Thymus (tissue), 14 donors: ENCODE data around the gene TXNL4A. TPM values are rescaled to one million over a fixed set of nuclear protein-coding genes. Genes with fewer than 3 reads are reported as not detected.

Experiments used
- DNase-seq, 9 donors: peaks; one replicate each; pipeline ENCODE4 v3.0.0-alpha.2; 2013; ENCODE audit warnings: low spot score in 9 of 9, low read depth in 6 of 9, missing footprints in 1 of 9
- H3K27ac ChIP-seq, 2 donors: one replicate each; pipeline ENCODE4 v1.5.1; 2013; ENCODE audit warnings: control low read depth in 1 of 2, low read depth in 1 of 2, low read length in 1 of 2, mild to moderate bottlenecking in 1 of 2, moderate library complexity in 1 of 2
- H3K27me3 ChIP-seq, 2 donors: one replicate each; pipeline ENCODE4 v1.5.1; 2013; ENCODE audit warnings: low read length in 1 of 2; ENCODE audit not compliant: control insufficient read depth in 2 of 2, insufficient read depth in 1 of 2
- H3K36me3 ChIP-seq, 2 donors: one replicate each; pipeline ENCODE4 v1.5.1; 2013; ENCODE audit warnings: low read length in 1 of 2, mild to moderate bottlenecking in 1 of 2, moderate library complexity in 1 of 2; ENCODE audit not compliant: control insufficient read depth in 2 of 2, insufficient read depth in 2 of 2
- H3K4me1 ChIP-seq, 2 donors: one replicate each; pipeline ENCODE4 v1.5.1; 2013; ENCODE audit warnings: low read length in 2 of 2; ENCODE audit not compliant: control insufficient read depth in 2 of 2, insufficient read depth in 2 of 2
- H3K4me3 ChIP-seq, 2 donors: one replicate each; pipeline ENCODE4 v1.5.1; 2013; ENCODE audit warnings: low read length in 2 of 2, control low read depth in 1 of 2, mild to moderate bottlenecking in 1 of 2
- H3K9me3 ChIP-seq, 2 donors: one replicate each; pipeline ENCODE4 v1.5.1; 2013; ENCODE audit warnings: low read length in 1 of 2, mild to moderate bottlenecking in 1 of 2; ENCODE audit not compliant: control insufficient read depth in 2 of 2, insufficient read depth in 1 of 2
- WGBS: extraction: QIAGEN DNeasy Blood & Tissue Kit; methylation state at CpG from one replicate; pipeline ENCODE4 v1.1.7; 2013; 5-methylcytosine and 5-hydroxymethylcytosine counted together
- long read RNA-seq, 10 donors: transcript quantifications; one replicate each; lab custom pipeline, GENCODE V29; 2026
- polyA plus RNA-seq: library from polyadenylated mRNA; stranded (reverse); fragments of 200-250 nt; gene quantifications from one replicate; pipeline ENCODE4 v1.2.3, GENCODE V29; 2013
- total RNA-seq: library from RNA; stranded (reverse); fragments of 120-200 nt; gene quantifications from one replicate; pipeline ENCODE4 v1.2.4, GENCODE V29; 2013
- donor health status: healthy.

TXNL4A gene, protein sequence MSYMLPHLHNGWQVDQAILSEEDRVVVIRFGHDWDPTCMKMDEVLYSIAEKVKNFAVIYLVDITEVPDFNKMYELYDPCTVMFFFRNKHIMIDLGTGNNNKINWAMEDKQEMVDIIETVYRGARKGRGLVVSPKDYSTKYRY
- 120 TPM for total RNA-seq
- 99.0 TPM for polyA plus RNA-seq
- long read RNA-seq, donor 1, transcript TXNL4A-201 (3 exons, 3,504 nt), result major isoform, 10 of 11 reads
- long read RNA-seq, donor 1, partial matches to known transcripts, result 0 of 11 reads
- long read RNA-seq, donor 1, other reads (novel, unspliced or antisense), result 0 of 11 reads
- long read RNA-seq, donor 2, transcript TXNL4A-201 (3 exons, 3,504 nt), result major isoform, 130 of 147 reads
- long read RNA-seq, donor 2, transcript TXNL4A-208 (2 exons, 752 nt), result minor isoform, 7 of 147 reads
- long read RNA-seq, donor 2, transcript TXNL4A-203 (3 exons, 1,185 nt), result minor isoform, 5 of 147 reads
- long read RNA-seq, donor 2, partial matches to known transcripts, result 0 of 147 reads
- long read RNA-seq, donor 2, other reads (novel, unspliced or antisense), result 0 of 147 reads
- long read RNA-seq, donor 3, transcript TXNL4A-201 (3 exons, 3,504 nt), result major isoform, 123 of 136 reads
- long read RNA-seq, donor 3, partial matches to known transcripts, result 0 of 136 reads
- long read RNA-seq, donor 3, other reads (novel, unspliced or antisense), result 6 of 136 reads
- long read RNA-seq, donor 4, transcript TXNL4A-201 (3 exons, 3,504 nt), result major isoform, 36 of 43 reads
- long read RNA-seq, donor 4, partial matches to known transcripts, result 0 of 43 reads
- long read RNA-seq, donor 4, other reads (novel, unspliced or antisense), result 6 of 43 reads
- long read RNA-seq, donor 5, transcript TXNL4A-201 (3 exons, 3,504 nt), result major isoform, 102 of 126 reads
- long read RNA-seq, donor 5, transcript TXNL4A-203 (3 exons, 1,185 nt), result minor isoform, 6 of 126 reads
- long read RNA-seq, donor 5, transcript TXNL4A-208 (2 exons, 752 nt), result minor isoform, 9 of 126 reads
- long read RNA-seq, donor 5, partial matches to known transcripts, result 0 of 126 reads
- long read RNA-seq, donor 5, other reads (novel, unspliced or antisense), result 5 of 126 reads
- long read RNA-seq, donor 6, transcript TXNL4A-201 (3 exons, 3,504 nt), result major isoform, 47 of 52 reads
- long read RNA-seq, donor 6, partial matches to known transcripts, result 0 of 52 reads
- long read RNA-seq, donor 6, other reads (novel, unspliced or antisense), result 0 of 52 reads
- long read RNA-seq, donor 7, transcript TXNL4A-201 (3 exons, 3,504 nt), result major isoform, 50 of 65 reads
- long read RNA-seq, donor 7, transcript TXNL4A-208 (2 exons, 752 nt), result minor isoform, 8 of 65 reads
- long read RNA-seq, donor 7, partial matches to known transcripts, result 0 of 65 reads
- long read RNA-seq, donor 7, other reads (novel, unspliced or antisense), result 6 of 65 reads
- long read RNA-seq, donor 8, transcript TXNL4A-201 (3 exons, 3,504 nt), result major isoform, 27 of 38 reads
- long read RNA-seq, donor 8, partial matches to known transcripts, result 7 of 38 reads
- long read RNA-seq, donor 8, other reads (novel, unspliced or antisense), result 0 of 38 reads
- long read RNA-seq, donor 9, transcript TXNL4A-208 (2 exons, 752 nt), result minor isoform, 5 of 71 reads
- long read RNA-seq, donor 9, transcript TXNL4A-201 (3 exons, 3,504 nt), result major isoform, 57 of 71 reads
- long read RNA-seq, donor 9, partial matches to known transcripts, result 0 of 71 reads
- long read RNA-seq, donor 9, other reads (novel, unspliced or antisense), result 7 of 71 reads
- long read RNA-seq, donor 10, transcript TXNL4A-201 (3 exons, 3,504 nt), result major isoform, 63 of 76 reads
- long read RNA-seq, donor 10, partial matches to known transcripts, result 0 of 76 reads
- long read RNA-seq, donor 10, other reads (novel, unspliced or antisense), result 5 of 76 reads

DNA sequence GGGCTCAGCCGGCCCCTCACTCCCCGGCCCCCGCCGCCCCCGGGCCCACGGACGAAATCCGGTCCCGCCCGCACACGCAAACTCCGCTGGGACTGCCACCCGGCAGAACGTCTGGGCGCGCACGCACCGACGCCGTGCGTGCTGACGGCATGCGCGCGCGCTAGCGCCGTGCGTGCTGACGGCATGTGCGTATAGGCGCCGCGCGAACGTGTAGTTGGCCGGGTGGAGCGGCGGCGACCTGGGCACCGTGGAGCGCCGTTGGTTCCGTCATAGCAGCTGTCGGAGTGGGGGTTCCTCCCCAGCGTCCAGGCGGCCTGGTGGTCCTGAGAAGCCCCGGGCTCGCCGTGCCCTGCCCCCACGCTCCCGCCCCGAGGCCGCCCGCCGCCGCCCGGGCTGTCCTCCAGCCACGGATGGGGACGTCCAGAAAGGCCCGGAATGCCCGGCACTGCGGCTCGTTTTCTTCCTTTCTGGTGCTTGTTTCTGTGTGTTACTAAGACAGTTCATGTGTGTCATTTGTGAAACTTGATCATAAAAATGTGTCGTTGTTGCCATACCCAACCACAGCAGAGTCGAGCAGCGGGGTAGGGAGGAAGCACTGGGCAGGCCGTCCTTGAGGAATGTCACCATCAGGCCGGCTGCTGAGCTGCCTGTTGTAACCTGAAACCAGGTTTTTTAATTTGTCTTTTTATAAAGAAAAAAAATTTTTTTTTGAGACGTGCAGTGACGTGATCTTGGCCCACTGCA lies at the start of gene TXNL4A:
Gene TXNL4A, minus strand, starts transcription at position 113 of the 744 bp plus-strand sequence. CDS start 171 bp downstream, outside the sequence.
- peak; percentile 62 to 92 (median 78) for DNase-seq
- WGBS, result under 1% methylated on average over 71 of the region's 71 CpGs

DNA sequence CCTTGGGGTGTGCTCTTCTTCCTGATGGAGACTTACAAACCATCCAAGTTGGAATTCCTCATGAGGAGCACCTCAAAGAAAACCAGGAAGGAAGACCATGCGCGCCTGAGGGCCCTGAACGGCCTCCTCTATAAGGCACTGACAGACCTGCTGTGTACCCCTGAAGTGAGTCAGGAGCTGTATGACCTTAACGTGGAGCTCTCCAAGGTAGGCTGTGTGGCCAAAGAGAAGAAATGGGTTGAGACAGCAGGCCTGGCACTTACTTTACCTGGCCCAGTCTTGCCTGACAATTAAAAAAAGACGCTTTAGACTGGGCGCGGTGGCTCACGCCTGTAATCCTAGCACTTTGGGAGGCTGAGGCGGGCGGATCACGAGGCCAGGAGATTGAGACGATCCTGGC lies 48.9 kb upstream of the TXNL4A start:
- H3K36me3 ChIP-seq, result peaks cover 5 to 8% of the 10 kb centered on the region in 2 donors
- H3K27ac ChIP-seq, result no peak overlapping the region
- H3K4me3 ChIP-seq, result no peak overlapping the region
- peaks cover 9 to 13% of the 10 kb centered on the region in 2 donors for H3K4me1 ChIP-seq
- H3K9me3 ChIP-seq, result no peaks in the 10 kb centered on the region
- no peak for DNase-seq
- 98% methylated on average over 12 of the region's 12 CpGs for WGBS
- no peaks in the 10 kb centered on the region for H3K27me3 ChIP-seq

More for the DNA sequence above, at the start of gene TXNL4A:
- H3K9me3 ChIP-seq, result no peaks in the 10 kb centered on the region
- peak within 1 kb of the TSS; percentile 88 to 91 for H3K27ac ChIP-seq
- peak within 1 kb of the TSS; percentile 74 to 90 for H3K4me3 ChIP-seq
- H3K27me3 ChIP-seq, result no peaks in the 10 kb centered on the region
- peaks cover 14% of the 10 kb centered on the region in 2 donors for H3K36me3 ChIP-seq
- peaks cover 12 to 14% of the 10 kb centered on the region in 2 donors for H3K4me1 ChIP-seq

DNA sequence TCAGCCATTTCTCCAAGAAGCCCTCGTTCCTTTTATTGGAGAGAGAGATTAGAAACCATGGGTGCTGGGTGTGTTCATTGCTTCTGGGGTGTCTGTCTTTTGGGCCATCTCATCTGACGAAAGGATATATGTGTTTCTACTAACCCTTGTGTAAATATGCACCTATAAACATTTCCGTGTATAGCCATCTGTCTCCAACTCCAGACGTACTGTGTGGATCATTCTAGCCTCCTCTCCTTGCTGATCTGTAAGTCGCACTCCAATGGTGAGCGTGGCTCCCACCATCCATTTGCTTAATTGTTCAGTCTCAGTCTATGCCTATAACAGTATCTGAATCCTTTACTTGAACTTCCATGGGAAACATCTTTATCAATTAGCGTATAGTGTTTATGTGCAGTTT lies 47.6 kb upstream of the TXNL4A start:
- Histone ChIP-seq H3K27ac (no peak overlapping the region), H3K36me3 (peaks cover 2 to 8% of the 10 kb centered on the region in 2 donors), H3K4me3 (no peak overlapping the region), H3K9me3 (no peaks in the 10 kb centered on the region), H3K27me3 (no peaks in the 10 kb centered on the region), H3K4me1 (peaks cover 9 to 13% of the 10 kb centered on the region in 2 donors)
- no peak for DNase-seq
- 98% methylated on average over 7 of the region's 7 CpGs for WGBS

DNA sequence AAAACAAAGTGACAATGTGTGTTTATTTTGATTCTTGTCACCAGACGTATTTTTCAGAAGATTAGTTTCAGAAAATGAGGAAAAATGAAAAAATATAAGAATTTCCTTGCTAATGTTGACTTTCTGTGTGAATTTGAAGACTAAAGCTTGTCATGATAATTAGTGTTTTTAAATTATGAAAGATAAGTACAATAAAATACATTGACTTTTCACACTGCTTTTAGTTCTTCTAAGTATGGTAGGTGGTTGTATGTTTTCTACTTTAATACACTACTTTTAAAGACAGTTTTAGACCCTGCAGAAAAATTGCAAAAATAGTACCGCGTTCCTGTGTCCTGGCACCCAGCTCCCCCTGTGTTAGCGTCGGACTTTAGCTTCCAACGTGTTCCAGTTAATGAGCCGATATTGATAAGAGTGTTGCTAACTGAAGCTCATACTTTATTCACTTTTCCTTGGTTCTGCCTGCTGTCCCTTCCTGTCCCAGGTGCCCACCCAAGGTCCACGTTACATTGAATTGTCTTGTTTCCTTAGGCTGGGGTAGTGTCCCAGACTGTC lies 46.6 kb upstream of the TXNL4A start:
- no peaks in the 10 kb centered on the region for H3K27me3 ChIP-seq
- H3K4me1 ChIP-seq, result peaks cover 9 to 13% of the 10 kb centered on the region in 2 donors
- DNase-seq, result no peak
- H3K27ac ChIP-seq, result no peak overlapping the region
- no peaks in the 10 kb centered on the region for H3K9me3 ChIP-seq
- 17% methylated on average over 8 of the region's 8 CpGs for WGBS
- peak overlapping the region; percentile 56 to 81 for H3K4me3 ChIP-seq
- peaks cover 2 to 8% of the 10 kb centered on the region in 2 donors for H3K36me3 ChIP-seq

DNA sequence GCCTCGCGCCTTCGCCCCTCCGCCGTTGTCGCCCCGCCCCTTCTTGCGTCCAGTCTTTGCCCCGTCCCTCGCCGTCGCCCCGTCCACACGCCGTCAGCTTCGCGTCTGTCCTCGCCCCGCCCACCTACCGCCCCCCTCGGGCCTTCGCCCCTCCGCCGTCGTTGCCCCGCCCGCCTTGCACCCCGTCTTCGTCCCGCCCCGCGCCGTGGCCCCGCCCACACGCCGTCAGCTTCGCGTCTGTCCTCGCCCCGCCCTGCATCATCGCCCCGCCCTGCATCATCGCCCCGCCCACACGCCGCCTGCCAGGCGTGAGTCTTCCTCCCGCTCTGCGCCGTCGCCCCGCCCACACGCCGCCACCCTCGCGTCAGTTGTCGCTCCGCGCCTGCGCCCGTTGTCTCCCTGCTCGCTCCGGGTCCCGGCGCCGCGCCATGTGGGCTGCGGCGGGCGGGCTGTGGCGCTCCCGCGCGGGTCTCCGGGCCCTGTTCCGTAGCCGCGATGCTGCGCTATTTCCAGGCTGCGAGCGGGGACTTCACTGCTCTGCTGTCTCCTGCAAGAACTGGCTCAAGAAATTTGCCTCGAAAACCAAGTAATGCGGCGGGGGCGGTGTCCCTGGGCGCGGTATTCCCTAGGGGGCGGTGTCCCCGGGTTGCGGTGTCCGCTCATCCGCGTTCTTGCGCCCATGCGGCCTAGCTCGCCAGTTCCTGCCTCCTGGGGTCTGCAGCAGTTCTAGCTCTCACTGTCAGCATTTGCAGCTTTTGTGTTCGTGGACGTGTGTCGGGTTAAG lies 45.9 kb upstream of the TXNL4A start, which contains the start of gene RBFA:
Gene RBFA, plus strand, starts transcription at position 367 of the 784 bp plus-strand sequence. Its CDS starts 62 bp downstream, at position 429.
- Histone ChIP-seq H3K4me3 (peak within 1 kb of the TSS; percentile 56 to 81), H3K36me3 (peaks cover 0 to 8% of the 10 kb centered on the region in 2 donors), H3K27ac (peak within 1 kb of the TSS; percentile 83 to 94), H3K9me3 (no peaks in the 10 kb centered on the region), H3K4me1 (peaks cover 9 to 13% of the 10 kb centered on the region in 2 donors), H3K27me3 (no peaks in the 10 kb centered on the region)
- DNase-seq, result peak; percentile 76 to 98 (median 95)
- WGBS, result under 1% methylated on average over 99 of the region's 99 CpGs

DNA sequence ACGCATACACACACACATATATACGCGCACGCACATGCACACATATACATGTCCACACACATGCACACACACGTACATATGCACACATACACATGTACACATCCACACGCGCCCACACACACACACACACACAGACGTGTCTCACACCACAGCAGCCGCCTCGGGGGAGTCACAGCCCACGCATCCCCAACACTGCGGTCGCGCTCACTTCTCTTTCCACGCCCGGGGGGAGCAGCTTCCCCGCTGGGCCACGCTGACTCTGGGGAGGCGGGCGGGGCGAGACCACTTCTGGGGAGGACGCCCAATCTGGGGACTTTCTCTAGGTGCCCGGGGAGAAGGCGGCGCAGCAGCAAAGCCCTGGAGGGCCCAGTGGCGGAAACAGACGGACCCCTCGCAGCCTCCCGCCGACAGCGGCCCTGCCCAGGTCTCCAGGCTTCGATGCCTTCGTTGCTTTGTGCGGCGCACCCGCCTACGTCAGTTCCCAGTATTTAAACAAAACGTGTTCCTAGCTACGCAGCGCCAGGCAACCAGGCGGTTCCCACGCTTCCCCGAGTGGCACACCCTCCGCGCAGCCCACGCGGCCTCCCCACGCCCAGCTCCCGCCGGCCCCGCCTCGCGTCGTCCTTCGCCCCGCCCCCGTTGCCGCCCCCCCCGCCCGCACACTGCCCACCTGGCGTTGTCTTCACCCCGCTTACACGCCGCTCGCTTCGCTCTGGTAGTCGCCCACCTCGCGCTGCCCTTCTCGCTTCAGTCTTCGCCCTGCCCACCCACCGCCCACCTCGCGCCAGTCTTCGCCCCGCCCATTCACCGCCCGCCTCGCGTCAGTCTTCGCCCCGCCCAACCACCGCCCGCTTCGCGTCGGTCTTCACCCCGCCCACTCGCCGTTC lies 45.1 kb upstream of the TXNL4A start:
- WGBS, result 5% methylated on average over 90 of the region's 90 CpGs
- peak overlapping the region; percentile 83 to 94 for H3K27ac ChIP-seq
- DNase-seq, result peak in 5 of 9 donors; percentile 6 to 94 (median 30)

More for the DNA sequence above, 45.1 kb upstream of the TXNL4A start:
- Histone ChIP-seq H3K9me3 (no peaks in the 10 kb centered on the region), H3K36me3 (peaks cover 0 to 4% of the 10 kb centered on the region in 2 donors), H3K4me3 (peak overlapping the region; percentile 56 to 69), H3K4me1 (peaks cover 9 to 13% of the 10 kb centered on the region in 2 donors), H3K27me3 (no peaks in the 10 kb centered on the region)
